OCI-LY1 (cell line): ENCODE results near the gene MAPK10.

ENCODE experiments used
- H2AFZ ChIP-seq: fragments of 200-600 bp; sonication (generic), shearing (Covaris generic); 2 replicates; pipeline ENCODE4 v1.6.0; 2014; ENCODE audit warnings: antibody characterized with exemption, mild to moderate bottlenecking, low read length
- H3F3A ChIP-seq: fragments of 200-600 bp; sonication (generic), shearing (Covaris generic); 2 replicates; pipeline ENCODE4 v1.6.0; 2014; ENCODE audit warnings: mild to moderate bottlenecking, antibody characterized with exemption, low read length, moderate library complexity; ENCODE audit not compliant: insufficient read depth
- H3K27ac ChIP-seq: fragments of 200-600 bp; sonication (generic); 2 replicates; pipeline ENCODE4 v1.5.1; 2014; ENCODE audit warnings: low read length, mixed run types, mild to moderate bottlenecking, low read depth; ENCODE audit not compliant: poor library complexity, severe bottlenecking
- H3K27me3 ChIP-seq: fragments of 200-600 bp; sonication (generic); 2 replicates; pipeline ENCODE4 v1.6.0; 2014; ENCODE audit warnings: antibody characterized with exemption, mild to moderate bottlenecking, low read length, moderate library complexity; ENCODE audit not compliant: insufficient read depth
- H3K36me3 ChIP-seq: fragments of 200-600 bp; sonication (generic); 2 replicates; pipeline ENCODE4 v1.6.1; 2014; ENCODE audit warnings: mild to moderate bottlenecking, antibody characterized with exemption, low read length, moderate library complexity, mixed read lengths; ENCODE audit not compliant: insufficient read depth
- H3K4me1 ChIP-seq: fragments of 200-600 bp; sonication (generic); 2 replicates; pipeline ENCODE4 v1.5.1; 2014; ENCODE audit warnings: mild to moderate bottlenecking, low read length, moderate library complexity; ENCODE audit not compliant: insufficient read depth, severe bottlenecking
- H3K4me2 ChIP-seq: fragments of 200-600 bp; sonication (generic), shearing (Covaris generic); 2 replicates; pipeline ENCODE4 v1.6.1; 2014; ENCODE audit warnings: low read length
- H3K4me3 ChIP-seq: fragments of 200-600 bp; sonication (generic); 2 replicates; pipeline ENCODE4 v1.5.1; 2014; ENCODE audit warnings: low read length, low read depth, mild to moderate bottlenecking, mixed read lengths; ENCODE audit not compliant: poor library complexity, severe bottlenecking
- H3K79me2 ChIP-seq: fragments of 200-600 bp; shearing (Covaris generic); 2 replicates; pipeline ENCODE4 v1.6.1; 2016; ENCODE audit warnings: mixed run types, low read length, mixed read lengths; ENCODE audit not compliant: insufficient read depth
- H3K9ac ChIP-seq: fragments of 200-600 bp; sonication (generic), shearing (Covaris generic); 2 replicates; pipeline ENCODE4 v1.6.1; 2014; ENCODE audit warnings: mild to moderate bottlenecking, low read length, mixed read lengths
- H3K9me2 ChIP-seq: fragments of 200-600 bp; sonication (generic), shearing (Covaris generic); 2 replicates; pipeline ENCODE4 v1.6.1; 2014; ENCODE audit warnings: low read depth, mild to moderate bottlenecking, low read length, mixed read lengths
- H3K9me3 ChIP-seq: fragments of 200-600 bp; shearing (Covaris generic); 2 replicates; pipeline ENCODE4 v1.6.1; 2014; ENCODE audit warnings: low read length, mixed read lengths
- H4K20me1 ChIP-seq: fragments of 200-600 bp; sonication (generic), shearing (Covaris generic); 2 replicates; pipeline ENCODE4 v1.6.0; 2016; ENCODE audit warnings: mild to moderate bottlenecking, low read length; ENCODE audit not compliant: insufficient read depth
- EZH2 ChIP-seq: fragments of 200-600 bp; sonication (generic), shearing (Covaris generic); IDR thresholded peaks from 2 replicates; pipeline ENCODE4 v1.8.0; 2017; ENCODE audit warnings: borderline replicate concordance, mixed run types, mild to moderate bottlenecking, antibody characterized with exemption, low read length, moderate library complexity, mixed read lengths
- TF ChIP-seq, protein P1 (sequence below): fragments of 200-600 bp; sonication (generic), shearing (Covaris generic); IDR thresholded peaks from 2 replicates; pipeline ENCODE4 v1.5.1; 2017; ENCODE audit warnings: mild to moderate bottlenecking, antibody characterized with exemption, low read length, moderate library complexity, mixed read lengths

Gene MAPK10

GRCh38 chr4:86243750-86244149 lies 116.1 kb downstream of the MAPK10 start:
- TF ChIP-seq, protein P1, sequence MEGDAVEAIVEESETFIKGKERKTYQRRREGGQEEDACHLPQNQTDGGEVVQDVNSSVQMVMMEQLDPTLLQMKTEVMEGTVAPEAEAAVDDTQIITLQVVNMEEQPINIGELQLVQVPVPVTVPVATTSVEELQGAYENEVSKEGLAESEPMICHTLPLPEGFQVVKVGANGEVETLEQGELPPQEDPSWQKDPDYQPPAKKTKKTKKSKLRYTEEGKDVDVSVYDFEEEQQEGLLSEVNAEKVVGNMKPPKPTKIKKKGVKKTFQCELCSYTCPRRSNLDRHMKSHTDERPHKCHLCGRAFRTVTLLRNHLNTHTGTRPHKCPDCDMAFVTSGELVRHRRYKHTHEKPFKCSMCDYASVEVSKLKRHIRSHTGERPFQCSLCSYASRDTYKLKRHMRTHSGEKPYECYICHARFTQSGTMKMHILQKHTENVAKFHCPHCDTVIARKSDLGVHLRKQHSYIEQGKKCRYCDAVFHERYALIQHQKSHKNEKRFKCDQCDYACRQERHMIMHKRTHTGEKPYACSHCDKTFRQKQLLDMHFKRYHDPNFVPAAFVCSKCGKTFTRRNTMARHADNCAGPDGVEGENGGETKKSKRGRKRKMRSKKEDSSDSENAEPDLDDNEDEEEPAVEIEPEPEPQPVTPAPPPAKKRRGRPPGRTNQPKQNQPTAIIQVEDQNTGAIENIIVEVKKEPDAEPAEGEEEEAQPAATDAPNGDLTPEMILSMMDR: no peak
- no peak for TF ChIP-seq EZH2
- H3K4me3 ChIP-seq: no peak overlapping the region
- no peaks in the 10 kb centered on the region for H3K36me3 ChIP-seq

DNA sequence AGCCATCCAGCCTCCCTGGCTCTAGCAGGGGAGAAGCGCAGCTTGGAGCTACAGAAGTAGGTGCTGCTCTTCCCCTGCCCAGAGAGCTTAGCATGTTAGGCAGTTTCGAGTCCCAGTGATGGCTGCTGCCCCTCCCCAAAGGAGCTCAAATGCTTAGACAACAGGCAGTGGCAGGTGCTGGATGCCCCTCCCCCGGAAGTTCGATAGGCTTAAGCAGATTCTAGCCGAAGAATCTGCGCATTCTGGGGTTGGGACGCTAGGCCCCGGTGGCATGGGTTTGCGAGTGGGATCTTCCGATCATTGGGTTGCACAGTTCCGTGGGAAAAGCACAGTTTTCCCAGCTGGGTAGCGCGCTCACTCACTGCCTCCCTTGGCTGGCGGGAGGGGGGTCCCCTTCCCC lies 117.2 kb downstream of the MAPK10 start:
- TF ChIP-seq EZH2: no peak
- TF ChIP-seq, protein P1: no peak
- Histone ChIP-seq H2AFZ (no peak overlapping the region), H3K4me3 (no peak overlapping the region), H3K9me3 (no peaks in the 10 kb centered on the region), H3K4me1 (no peaks in the 10 kb centered on the region), H3K9me2 (no peaks in the 10 kb centered on the region), H3K27ac (no peak overlapping the region), H3F3A (no peaks in the 10 kb centered on the region), H3K79me2 (no peaks in the 10 kb centered on the region), H4K20me1 (no peaks in the 10 kb centered on the region), H3K9ac (no peak overlapping the region), H3K27me3 (no peaks in the 10 kb centered on the region), H3K4me2 (no peak overlapping the region), H3K36me3 (no peaks in the 10 kb centered on the region)

More at GRCh38 chr4:86243750-86244149, 116.1 kb downstream of the MAPK10 start:
- no peaks in the 10 kb centered on the region for H3K9me3 ChIP-seq
- H3K4me2 ChIP-seq: no peak overlapping the region
- H3K27me3 ChIP-seq: no peaks in the 10 kb centered on the region
- H2AFZ ChIP-seq: no peak overlapping the region
- H3K79me2 ChIP-seq: no peaks in the 10 kb centered on the region
- H3K9ac ChIP-seq: no peak overlapping the region
- H3F3A ChIP-seq: no peaks in the 10 kb centered on the region
- H3K9me2 ChIP-seq: no peaks in the 10 kb centered on the region
- no peaks in the 10 kb centered on the region for H3K4me1 ChIP-seq
- H4K20me1 ChIP-seq: no peaks in the 10 kb centered on the region
- no peak overlapping the region for H3K27ac ChIP-seq

GRCh38 chr4:86235549-86235948 lies 124.3 kb downstream of the MAPK10 start:
- Histone ChIP-seq H3K27me3 (no peaks in the 10 kb centered on the region), H3K9me2 (no peaks in the 10 kb centered on the region), H3K4me3 (no peak overlapping the region), H3K36me3 (no peaks in the 10 kb centered on the region), H3K27ac (no peak overlapping the region), H3K9me3 (no peaks in the 10 kb centered on the region), H3K9ac (no peak overlapping the region), H2AFZ (no peak overlapping the region), H4K20me1 (no peaks in the 10 kb centered on the region), H3K4me2 (no peak overlapping the region), H3K4me1 (no peaks in the 10 kb centered on the region), H3K79me2 (no peaks in the 10 kb centered on the region), H3F3A (no peaks in the 10 kb centered on the region)
- TF ChIP-seq, protein P1: no peak
- TF ChIP-seq EZH2: no peak
